ENCODE measurements around the gene ILDR2. TPM values are rescaled to one million over a fixed set of nuclear protein-coding genes. Genes with fewer than 3 reads are reported as not detected.
"Not testable (repeated sequence)": the region's sequence is repeated elsewhere in the genome, so short reads cannot be mapped to it uniquely, and the experiment has no call there.

Gene ILDR2
- total RNA-seq, 1 experiment from 2014 or later: 0.69 TPM

DNA sequence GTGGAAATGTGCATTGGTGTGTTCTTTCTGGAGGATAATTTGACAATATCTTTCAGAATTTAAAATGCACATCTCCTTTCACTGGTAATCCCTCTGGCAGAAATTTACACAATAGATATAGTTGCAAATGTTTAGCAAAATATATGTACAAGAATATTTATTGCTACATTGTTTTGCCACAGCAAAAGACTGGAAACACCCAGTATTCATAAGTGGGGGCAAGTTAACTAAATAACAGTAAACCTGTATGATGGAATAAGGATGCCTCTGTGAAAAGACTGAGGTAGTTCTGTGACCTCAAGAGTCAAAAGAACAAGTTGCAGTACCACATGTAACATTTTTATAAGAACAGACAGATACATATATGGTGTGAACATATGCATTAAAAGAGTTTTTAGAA, 85.6 kb downstream of the ILDR2 start:
- no peak for DNase-seq (ENCODE audit: low read depth)

DNA sequence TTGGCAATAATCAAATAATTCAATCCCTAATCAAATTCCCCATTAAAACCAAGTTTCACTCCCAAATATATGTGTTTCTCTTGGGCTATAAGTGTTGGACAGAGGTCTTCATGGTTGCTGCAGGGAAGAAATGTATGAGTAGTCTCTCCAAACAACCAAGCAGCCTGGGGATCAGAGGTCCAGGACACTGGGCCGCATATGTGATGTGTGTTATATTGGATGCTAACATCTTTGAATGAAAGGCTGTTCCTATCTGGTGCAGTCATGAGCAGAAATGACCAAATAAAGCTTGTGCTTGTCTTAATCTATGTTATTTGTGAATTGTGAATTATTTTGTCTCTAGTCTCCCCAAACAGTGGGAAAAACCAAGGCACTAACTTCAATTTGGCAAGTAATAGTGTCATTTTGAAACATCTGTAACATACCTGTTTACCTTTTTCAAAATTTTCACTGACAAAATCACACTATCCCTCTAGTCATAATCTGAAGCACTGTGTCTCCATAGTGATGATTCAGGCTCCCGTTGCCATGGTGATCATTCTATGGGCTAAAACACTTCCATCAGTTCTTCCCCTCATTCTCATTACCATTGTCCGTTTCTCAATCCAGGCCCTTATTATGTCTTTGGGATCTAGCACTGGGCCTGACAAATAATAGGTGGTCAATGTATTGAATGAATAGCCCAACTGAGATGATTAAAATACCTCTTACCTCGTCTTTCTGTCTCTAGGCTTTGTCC, 86.8 kb downstream of the ILDR2 start:
- no peak for DNase-seq (ENCODE audit: low read depth)

DNA sequence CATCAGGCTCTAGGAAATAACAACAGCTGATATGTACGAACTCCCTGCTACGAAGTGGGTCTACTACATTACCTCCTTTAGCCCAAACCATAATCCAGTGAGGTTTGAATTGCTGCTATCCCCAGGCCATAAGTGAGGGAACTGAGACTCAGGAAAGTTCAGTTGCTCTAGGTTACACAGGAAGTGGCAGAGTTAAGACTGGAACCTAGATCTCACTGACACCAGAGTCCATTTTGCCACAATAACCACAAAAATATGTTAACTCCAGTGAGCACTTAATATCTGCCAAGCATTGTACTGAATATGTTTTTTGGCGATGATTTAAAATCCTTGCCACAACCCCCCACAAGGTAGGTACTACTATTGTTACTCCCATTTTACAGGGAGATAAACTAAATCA, 90.4 kb downstream of the ILDR2 start:
- no peak for DNase-seq (ENCODE audit: low read depth)

DNA sequence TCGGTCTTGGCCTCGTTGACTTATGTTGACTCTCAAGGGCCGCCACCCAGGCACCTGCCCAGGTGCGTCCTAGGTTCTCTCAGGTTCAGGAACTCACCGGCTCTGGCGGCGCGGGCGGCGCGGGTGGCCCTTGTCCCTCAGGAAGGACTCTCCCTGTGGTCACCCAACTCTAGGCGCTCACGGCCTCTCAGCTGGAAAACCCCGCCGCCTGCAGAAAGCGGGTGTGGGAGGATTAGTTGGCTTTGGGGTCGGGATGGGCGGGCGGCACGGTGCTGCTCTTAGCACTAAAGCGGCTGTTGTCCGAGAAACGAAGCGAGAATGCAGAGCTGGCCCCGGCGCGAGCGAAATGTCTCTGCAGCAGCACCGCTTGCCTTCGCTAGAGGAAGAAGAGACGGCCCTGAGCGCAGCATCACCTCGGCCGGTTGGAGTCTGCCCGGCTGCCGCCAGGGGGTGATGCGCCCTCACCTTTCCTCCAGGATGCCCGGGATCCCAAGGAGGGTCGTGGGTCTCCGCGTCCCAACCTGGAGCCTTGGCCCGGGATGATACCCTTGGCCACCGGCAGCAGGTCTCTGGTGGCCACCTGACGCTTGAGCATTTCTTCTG, 91.2 kb downstream of the ILDR2 start:
- no peak for DNase-seq (ENCODE audit: low read depth)

DNA sequence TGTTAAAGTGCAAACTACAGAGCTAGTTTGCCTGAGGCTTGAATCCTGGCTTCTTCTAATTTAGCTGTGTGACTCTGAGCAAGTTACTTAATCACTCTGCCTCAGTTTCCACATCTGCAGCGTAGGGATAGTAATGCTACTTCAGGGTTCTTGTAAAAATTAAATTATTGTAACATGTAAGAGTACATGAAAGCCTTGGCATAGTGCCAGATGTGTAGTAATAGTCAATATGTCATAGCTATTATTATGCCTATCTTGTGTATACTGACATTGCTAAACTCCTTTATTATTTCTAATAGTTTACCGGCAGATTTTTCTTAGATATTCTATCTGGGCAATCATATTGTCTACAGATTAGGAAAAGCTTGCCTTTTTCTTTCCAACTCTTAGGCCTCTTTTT, 92.4 kb downstream of the ILDR2 start:
- no peak for DNase-seq (ENCODE audit: low read depth)

DNA sequence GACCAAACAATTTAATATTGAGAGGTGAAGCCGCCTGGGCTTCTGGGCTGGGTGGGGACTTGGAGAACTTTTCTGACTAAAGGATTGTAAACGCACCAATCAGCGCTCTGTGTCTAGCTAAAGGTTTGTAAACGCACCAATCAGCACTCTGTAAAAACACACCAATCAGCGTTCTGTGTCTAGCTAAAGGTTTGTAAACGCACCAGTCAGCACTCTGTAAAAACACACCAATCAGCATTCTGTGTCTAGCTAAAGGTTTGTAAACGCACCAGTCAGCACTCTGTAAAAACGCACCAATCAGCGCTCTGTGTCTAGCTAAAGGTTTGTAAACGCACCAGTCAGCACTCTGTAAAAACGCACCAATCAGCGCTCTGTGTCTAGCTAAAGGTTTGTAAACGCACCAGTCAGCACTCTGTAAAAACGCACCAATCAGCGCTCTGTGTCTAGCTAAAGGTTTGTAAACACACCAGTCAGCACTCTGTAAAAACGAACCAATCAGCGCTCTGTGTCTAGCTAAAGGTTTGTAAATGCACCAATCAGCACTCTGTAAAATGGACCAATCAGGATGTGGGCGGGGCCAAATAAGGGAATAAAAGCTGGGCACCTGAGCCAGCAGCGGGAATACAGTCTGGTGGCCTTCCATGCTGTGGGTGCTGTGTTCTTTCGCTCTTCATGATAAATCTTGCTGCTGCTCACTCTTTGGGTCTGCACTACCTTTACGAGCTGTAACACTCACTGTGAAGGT, 97.0 kb downstream of the ILDR2 start:
- not testable (repeated sequence) for DNase-seq (ENCODE audit: low read depth)

DNA sequence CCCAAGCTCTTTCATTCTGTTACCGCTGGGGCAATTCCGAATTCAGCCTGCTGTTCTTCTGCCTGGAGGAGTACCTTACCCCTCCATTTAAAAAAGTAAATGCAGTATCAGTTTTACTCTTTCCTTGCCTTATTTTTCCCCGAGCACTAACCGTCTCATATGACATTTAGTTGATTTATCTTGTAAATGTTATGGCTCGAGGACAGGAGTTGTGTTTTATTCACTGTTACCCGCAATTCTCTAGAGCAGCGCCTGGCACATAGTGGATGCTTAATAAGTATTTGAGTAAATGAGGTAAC, 98.9 kb downstream of the ILDR2 start:
- no peak for DNase-seq (ENCODE audit: low read depth)

DNA sequence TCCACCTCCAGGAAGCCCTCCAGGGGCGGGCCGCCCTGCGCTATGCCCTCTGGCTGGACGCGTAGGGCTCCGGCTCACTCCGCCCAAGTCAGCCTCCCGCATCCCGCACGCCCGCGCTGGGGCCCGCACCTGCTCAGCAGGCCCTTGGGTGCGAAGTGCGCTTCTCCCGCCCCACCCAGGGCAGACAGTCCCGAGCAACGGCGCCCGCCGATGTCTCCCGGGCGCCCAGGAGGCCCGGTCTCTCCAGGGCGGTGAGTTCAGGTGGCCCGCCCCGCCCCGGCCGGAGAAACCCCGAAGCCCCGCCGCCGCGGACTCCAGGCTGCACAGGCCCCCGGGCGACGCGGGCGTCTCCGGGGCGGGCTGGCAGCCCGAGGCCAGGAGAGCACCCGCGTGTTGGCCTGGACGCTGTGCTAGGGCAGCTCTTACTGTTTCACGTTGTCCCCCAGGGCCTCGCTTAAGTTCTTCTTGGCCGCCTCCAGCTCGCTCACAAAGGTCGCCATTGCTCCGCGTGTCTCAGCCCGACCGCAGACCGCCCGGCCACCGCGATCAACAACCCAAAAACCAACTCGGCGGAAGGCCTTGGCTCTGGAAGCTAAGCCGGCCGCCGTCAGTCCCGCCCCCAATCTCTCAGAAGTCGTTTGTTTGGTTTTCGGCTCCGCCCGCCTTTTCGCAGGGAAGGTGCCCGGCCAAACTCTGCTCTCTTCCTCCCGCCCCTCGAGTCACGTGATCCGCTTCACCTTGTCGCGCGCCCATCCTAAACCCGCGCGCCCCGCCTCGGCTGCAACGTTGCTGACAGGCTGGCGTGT, 99.4 kb downstream of the ILDR2 start, which contains the start of gene TADA1:
Gene TADA1, minus strand, starts transcription at position 531 of the 806 bp plus-strand sequence. Its CDS starts 31 bp downstream, at position 500.
- peak; percentile 95 for DNase-seq (ENCODE audit: low read depth)

DNA sequence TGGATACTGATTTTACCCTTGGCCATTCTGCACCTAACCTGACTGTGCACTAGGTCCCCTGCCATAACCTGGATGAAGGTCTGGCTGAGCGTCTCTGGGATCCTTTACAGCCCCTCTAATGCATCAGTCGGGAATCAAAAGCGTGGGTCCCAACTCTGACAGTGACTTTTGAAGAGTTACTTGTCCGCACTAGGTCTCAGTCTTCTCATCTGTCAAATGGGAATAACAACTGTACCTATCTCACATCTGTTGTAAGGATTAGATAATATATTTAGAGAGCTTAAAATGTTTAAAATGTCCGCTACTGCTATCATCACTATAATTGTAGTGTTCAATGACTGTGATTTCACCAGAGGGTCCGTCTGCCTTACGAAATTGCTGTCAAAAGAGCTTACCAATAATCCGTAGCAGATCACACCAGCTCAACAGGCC, 100.0 kb downstream of the ILDR2 start:
- DNase-seq (ENCODE audit: low read depth): no peak

DNA sequence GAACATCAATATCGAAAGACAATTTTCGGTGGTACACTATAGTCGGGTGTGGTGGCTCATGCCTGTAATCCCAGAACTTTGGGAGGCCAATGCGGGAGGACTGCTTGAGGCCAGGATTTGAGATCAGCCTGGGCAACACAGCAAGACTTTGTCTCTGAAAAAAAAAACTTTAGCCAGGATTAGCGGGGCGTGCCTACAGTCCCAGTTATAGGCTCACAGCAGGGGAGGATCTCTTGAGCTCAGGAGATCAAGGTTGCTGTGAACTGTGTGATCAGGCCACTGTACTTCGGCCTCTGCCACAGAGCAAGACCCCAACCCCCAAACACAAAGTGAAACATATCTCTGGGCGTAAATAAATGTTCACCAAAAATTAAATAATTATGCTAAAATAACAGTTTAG, 100.9 kb downstream of the ILDR2 start:
- DNase-seq (ENCODE audit: low read depth): no peak

DNA sequence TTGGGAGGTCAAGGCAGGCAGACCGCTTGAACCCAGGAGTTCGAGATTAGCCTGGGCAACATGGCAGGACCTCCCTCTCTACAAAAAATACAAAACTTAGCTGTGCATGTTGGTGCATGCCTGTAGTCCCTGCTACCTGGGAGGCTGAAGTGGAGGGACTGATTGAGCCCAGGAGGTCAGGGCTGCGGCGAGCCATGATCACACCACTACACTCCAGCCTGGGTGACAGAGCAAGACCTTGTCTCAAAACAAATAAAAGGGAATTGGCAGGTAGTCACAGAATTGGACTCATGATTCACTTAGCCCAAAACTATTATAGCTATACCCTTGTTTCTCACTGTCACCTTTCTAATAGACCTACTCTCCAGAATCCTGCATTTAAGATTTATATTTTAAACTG, 104.8 kb downstream of the ILDR2 start:
- DNase-seq (ENCODE audit: low read depth): no peak

DNA sequence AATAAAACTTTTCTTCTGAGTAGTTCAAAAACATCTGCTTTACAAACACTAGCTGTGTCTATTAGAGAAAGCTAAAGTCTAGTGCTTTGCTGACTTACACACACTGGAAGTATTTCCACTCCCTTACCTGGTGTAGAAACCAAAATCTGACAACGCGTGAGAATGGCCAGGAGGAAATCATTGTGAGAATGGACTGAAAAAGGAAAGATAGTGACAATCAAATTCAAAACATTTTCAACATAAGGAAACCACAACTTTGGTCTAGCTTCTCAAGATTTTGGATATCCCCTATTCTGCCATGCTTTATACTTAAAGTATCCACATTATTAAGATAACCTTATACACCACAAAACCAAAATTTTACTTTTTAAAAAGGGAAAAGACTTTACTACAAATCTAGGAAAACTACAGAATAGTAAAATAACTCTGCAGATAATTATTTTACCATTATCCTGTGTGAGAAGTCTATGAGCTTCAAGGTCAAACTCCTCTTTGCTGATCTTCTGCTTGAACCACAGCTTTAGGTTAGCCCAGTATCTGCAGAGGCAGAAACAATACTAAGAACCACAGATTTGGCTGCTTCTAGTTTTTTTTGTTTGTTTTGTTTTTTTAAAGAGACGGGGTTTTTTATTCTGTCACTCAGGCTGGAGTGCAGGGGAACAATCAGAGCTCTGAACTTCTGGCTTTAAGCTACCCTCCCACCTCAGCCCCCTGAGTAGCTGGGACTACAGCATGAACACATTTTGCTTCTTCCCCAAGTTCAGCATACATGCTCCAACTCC, 105.8 kb downstream of the ILDR2 start:
- no peak for DNase-seq (ENCODE audit: low read depth)

DNA sequence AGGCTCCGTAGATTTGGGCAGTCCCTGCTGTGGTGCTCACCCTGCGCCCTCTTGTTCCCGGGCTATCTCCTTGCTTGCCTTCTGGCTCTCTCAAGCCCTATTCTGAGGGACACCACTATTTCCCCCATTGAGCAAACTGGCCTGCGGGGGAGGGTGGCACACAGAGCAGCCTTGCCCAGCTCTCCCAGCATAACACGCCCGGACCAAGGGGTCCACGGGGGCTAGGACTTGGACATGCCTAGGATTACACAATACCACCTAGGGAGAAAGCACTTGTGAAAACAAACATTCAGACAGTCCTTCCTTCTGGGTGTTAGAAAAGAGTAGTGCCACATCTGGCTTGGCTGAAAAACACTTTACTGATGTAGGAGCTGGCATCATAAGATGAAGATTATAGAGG, 106.7 kb downstream of the ILDR2 start:
- DNase-seq (ENCODE audit: low read depth): no peak

DNA sequence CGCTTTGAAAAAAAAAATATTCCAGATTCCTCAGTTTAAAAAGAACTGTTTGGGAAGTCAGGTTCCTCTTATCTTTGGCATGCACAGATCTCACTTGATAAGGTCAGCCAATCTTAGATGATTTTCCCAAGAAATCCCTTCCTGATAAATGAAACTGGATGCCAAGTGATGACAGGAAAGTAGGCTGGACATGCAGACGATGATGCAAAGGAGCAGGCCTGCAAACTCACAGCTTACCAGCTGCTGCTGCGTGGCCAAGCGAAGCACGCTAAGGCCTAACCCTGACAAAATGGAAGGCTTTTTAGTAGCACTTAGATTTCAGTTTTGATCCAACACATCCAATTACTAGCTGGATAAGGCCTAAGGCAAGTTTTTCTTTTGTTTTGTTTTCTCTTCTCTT, 109.4 kb downstream of the ILDR2 start:
- DNase-seq (ENCODE audit: low read depth): no peak

DNA sequence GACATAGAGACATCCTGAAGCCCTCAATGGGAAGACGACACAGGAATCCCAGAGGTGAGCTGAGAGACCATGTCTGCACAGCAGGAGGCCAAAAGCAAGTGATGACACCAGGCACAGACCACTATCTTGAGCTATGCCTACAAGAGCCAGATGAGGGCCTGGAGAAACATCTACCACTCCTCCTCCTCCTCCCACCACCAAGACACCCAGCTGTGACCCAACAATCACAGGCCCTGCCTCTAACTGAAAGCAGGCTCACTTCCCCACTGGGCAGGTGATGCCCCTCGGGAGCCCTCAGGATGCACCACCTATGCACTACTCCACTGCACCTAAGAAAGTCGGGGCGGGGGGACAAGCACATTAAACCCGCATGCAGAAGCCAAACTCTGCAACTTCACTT, 115.7 kb downstream of the ILDR2 start:
- DNase-seq (ENCODE audit: low read depth): no peak

DNA sequence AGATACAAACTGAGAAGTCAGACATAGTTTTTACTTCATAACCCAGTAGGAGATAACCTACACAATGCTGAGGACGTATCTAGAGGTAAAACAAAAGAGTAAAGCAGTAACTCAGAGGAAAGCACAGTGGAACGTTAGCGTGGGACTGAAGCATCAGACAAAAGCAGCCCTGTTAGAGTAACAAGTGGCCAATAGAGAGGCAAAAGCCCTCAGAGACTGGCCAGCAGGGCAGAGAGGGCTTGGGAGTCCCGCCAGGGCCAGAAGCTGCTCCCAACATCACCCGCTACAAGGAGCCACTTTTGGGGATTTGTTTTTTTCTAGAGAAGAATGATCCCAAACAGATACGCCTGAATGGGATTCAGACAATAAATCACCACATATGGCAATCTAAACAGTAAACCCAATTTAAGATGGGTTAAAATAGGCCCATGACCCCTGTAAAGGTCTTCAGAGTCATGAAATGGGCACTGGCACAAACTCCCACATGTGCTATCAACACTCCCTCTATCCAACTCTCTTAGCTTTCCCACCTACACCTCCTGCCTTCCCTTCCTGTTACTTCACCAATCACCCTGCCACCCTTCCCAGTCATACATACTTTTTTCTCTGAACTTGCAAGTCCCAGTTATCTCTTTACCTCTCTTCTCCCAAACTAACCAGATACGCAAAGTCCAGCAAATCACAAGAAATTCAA, 116.5 kb downstream of the ILDR2 start:
- DNase-seq (ENCODE audit: low read depth): no peak

Data from LHCN-M2 (cell line).